HepG2 (cell line): ENCODE results near the gene HCN4. TPM values are rescaled to one million over a fixed set of nuclear protein-coding genes. Genes with fewer than 3 reads are reported as not detected.
A peak's percentile ranks its signal among the peaks of the same experiment; 100 is the strongest.

ENCODE experiments used
- ATAC-seq: fragments of 200-7000 bp; cut with Tn5 transposase; 3 replicates; pipeline ENCODE4 v1.9.1; 2020; ENCODE audit warnings: mild to moderate bottlenecking, moderate library complexity
- BruUV-seq: library from RNA; stranded (reverse); fragments of 400-500 nt; replicated peaks from 2 replicates; lab custom pipeline; 2021; lab: Mats Ljungman, UMichigan
- CTCF ChIA-PET: fragments of 300-600 bp; formaldehyde crosslinking; extraction: SDS; loops from one replicate; lab custom pipeline; 2021; ENCODE audit warnings: low total read pairs, inconsistent platforms, low intra/inter-chr PET ratio; lab: Yijun Ruan, JAX
- POLR2A ChIA-PET: fragments of 350-600 bp; sonication (Branson Sonifier 250); formaldehyde crosslinking; loops from one replicate; lab custom pipeline; 2020; ENCODE audit warnings: antibody characterized with exemption, inconsistent platforms; lab: Yijun Ruan, JAX
- DNase-seq: peaks from one replicate; pipeline ENCODE4 v3.0.0-alpha.2; 2015; ENCODE audit warnings: low spot score
- FAIRE-seq: peaks from 3 replicates; lab custom pipeline; 2011; peaks lifted over from hg19 to GRCh38; lab: Jason Lieb, UNC
- H2AFZ ChIP-seq: one replicate; pipeline ENCODE4 v1.6.1; 2011; ENCODE audit warnings: low read length, inconsistent platforms
- H3K27ac ChIP-seq: fragments of 300-600 bp; 3 replicates; pipeline ENCODE4 v1.8.0; 2011; ENCODE audit warnings: mixed run types, mild to moderate bottlenecking, mixed read lengths, low read length, inconsistent platforms; ENCODE audit not compliant: insufficient read depth; ENCODE audit errors: extremely low read length
- H3K27me3 ChIP-seq, 2 experiments: fragments of 200-600 bp in 1 of 2; 2 replicates in 1 of 2; 3 replicates in 1 of 2; pipeline versions ENCODE4 v1.6.0 to v1.8.0; 2011; ENCODE audit warnings: low read length in 2 of 2, mild to moderate bottlenecking in 2 of 2, moderate library complexity in 2 of 2, inconsistent platforms in 1 of 2; ENCODE audit not compliant: insufficient read depth in 2 of 2, control insufficient read depth in 1 of 2
- H3K36me3 ChIP-seq, 2 experiments: fragments of 200-600 bp in 1 of 2; replicated peaks in 1 of 2; 2 replicates in 1 of 2; 3 replicates in 1 of 2; pipeline versions ENCODE4 v1.5.1 to v1.8.0; 2011; ENCODE audit warnings: low read length in 2 of 2, inconsistent platforms in 1 of 2; ENCODE audit not compliant: insufficient read depth in 2 of 2, control insufficient read depth in 1 of 2
- H3K4me1 ChIP-seq: 2 replicates; pipeline ENCODE4 v1.5.1; 2012; ENCODE audit warnings: low read length, inconsistent platforms; ENCODE audit not compliant: insufficient read depth
- H3K4me2 ChIP-seq: 2 replicates; pipeline ENCODE4 v1.6.0; 2011; ENCODE audit warnings: low read depth, low read length, inconsistent platforms
- H3K4me3 ChIP-seq, 3 experiments: fragments of 200-600 bp in 1 of 3; sonication (generic), shearing (Covaris generic) in 1 of 3; replicated peaks in 1 of 3; 2 replicates each; pipeline ENCODE4 v1.5.1; 2011 to 2016; ENCODE audit warnings: low read length in 3 of 3, inconsistent platforms in 2 of 3, low read depth in 2 of 3, mild to moderate bottlenecking in 2 of 3, control low read depth in 1 of 3, mixed read lengths in 1 of 3; ENCODE audit not compliant: insufficient read depth in 1 of 3
- H3K79me2 ChIP-seq: one replicate; pipeline ENCODE4 v1.6.1; 2011; ENCODE audit warnings: low read length, inconsistent platforms; ENCODE audit not compliant: insufficient read depth
- H3K9ac ChIP-seq: 2 replicates; pipeline ENCODE4 v1.6.0; 2011; ENCODE audit warnings: mild to moderate bottlenecking, low read depth, low read length, inconsistent platforms; ENCODE audit not compliant: insufficient read depth
- H3K9me3 ChIP-seq: 2 replicates; pipeline ENCODE4 v1.5.1; 2012; ENCODE audit warnings: mild to moderate bottlenecking, low read length
- H4K20me1 ChIP-seq: 2 replicates; pipeline ENCODE4 v1.6.0; 2011; ENCODE audit warnings: inconsistent platforms, mild to moderate bottlenecking, low read length, moderate library complexity; ENCODE audit not compliant: insufficient read depth
- ARID5B ChIP-seq: IDR thresholded peaks from 2 replicates; pipeline ENCODE4 v1.4.0; 2020; ENCODE audit warnings: mild to moderate bottlenecking, missing genetic modification reagents
- CTCF ChIP-seq: sonication (generic); formaldehyde crosslinking; IDR thresholded peaks from 2 replicates; pipeline ENCODE4 v1.5.0; 2020; ENCODE audit warnings: mild to moderate bottlenecking, missing genetic modification reagents, moderate library complexity
- MZF1 ChIP-seq: sonication (generic); formaldehyde crosslinking; IDR thresholded peaks from 2 replicates; pipeline ENCODE4 v1.8.1; 2023; ENCODE audit warnings: mild to moderate bottlenecking, missing genetic modification reagents, borderline replicate concordance
- RAD21 ChIP-seq: fragments of 450-650 bp; formaldehyde crosslinking; IDR thresholded peaks from 2 replicates; pipeline ENCODE4 v1.5.0; 2020; ENCODE audit warnings: mild to moderate bottlenecking
- RARG ChIP-seq: sonication (generic); formaldehyde crosslinking; IDR thresholded peaks from 2 replicates; pipeline ENCODE4 v1.4.0; 2020; ENCODE audit warnings: low read depth, mild to moderate bottlenecking, missing genetic modification reagents
- SIX1 ChIP-seq: sonication (generic); formaldehyde crosslinking; IDR thresholded peaks from 2 replicates; pipeline ENCODE4 v1.4.0; 2020; ENCODE audit warnings: missing genetic modification reagents, borderline replicate concordance
- SMC3 ChIP-seq: IDR thresholded peaks from 2 replicates; pipeline ENCODE4 v1.6.1; 2011; ENCODE audit warnings: low read length, improper control_type of control experiment
- STAG1 ChIP-seq: sonication (generic); formaldehyde crosslinking; IDR thresholded peaks from 2 replicates; pipeline ENCODE4 v1.4.0; 2020; ENCODE audit warnings: missing genetic modification reagents
- ZNF790 ChIP-seq: sonication (generic); formaldehyde crosslinking; IDR thresholded peaks from 2 replicates; pipeline ENCODE4 v1.8.0; 2022; ENCODE audit warnings: missing genetic modification reagents, mild to moderate bottlenecking, borderline replicate concordance
- WGBS: methylation state at CpG from one replicate; pipeline ENCODE4 v1.1.6; 2017; ENCODE audit warnings: low lambda C conversion rate; 5-methylcytosine and 5-hydroxymethylcytosine counted together
- in situ Hi-C: cut with HindIII; loops from 2 replicates; pipeline ENCODE4 v1.10.0; 2017; ENCODE audit warnings: low pct_unique_long_range_greater_than_20kb; ENCODE audit not compliant: extremely low pct_ligation_motif_present
- intact Hi-C: fragments of 100-400 bp; cut with micrococcal nuclease; formaldehyde crosslinking; loops from one replicate; pipeline ENCODE4 v1.10.0; 2022; ENCODE audit not compliant: unreplicated experiment
- polyA plus RNA-seq, 8 experiments: library from polyadenylated mRNA; depleted of rRNA in 3 of 8; stranded (reverse) in 7 of 8; unstranded in 1 of 8; fragments of >200 nt; fragmentation: Illumina TruSeq in 4 of 8; extraction: Trizol in 4 of 8; gene quantifications; 2 replicates each; pipeline versions ENCODE4 v1.2.1 to v1.2.3, GENCODE V29; 2011 to 2016; ENCODE audit warnings: low read depth in 4 of 8, missing spikeins in 1 of 8, mixed read lengths in 1 of 8; ENCODE audit not compliant: insufficient read depth in 1 of 8
- total RNA-seq, 5 experiments: library from RNA; depleted of rRNA; stranded (reverse); fragments of >200 nt; fragmentation: Illumina TruSeq; extraction: Trizol; gene quantifications; 2 replicates each; pipeline ENCODE4 v1.2.3, GENCODE V29; 2016; ENCODE audit warnings: low read depth in 1 of 5
- TF ChIP-seq, protein P1 (sequence below): sonication (generic); formaldehyde crosslinking; IDR thresholded peaks from 2 replicates; pipeline ENCODE4 v1.4.0; 2020; ENCODE audit warnings: mild to moderate bottlenecking, missing genetic modification reagents
- TF ChIP-seq, protein P2 (sequence below): sonication (generic); formaldehyde crosslinking; IDR thresholded peaks from 2 replicates; pipeline ENCODE4 v1.8.1; 2023; ENCODE audit warnings: mild to moderate bottlenecking, missing genetic modification reagents

HCN4 gene
- total and polyA plus RNA-seq, 2 of the 13 experiments (the other 11 are each of a cell fraction or from before 2014, with no cell fraction given), result not detected

- H3K4me3 ChIP-seq, result no peak overlapping the region
- in situ Hi-C loops (no loop called here), intact Hi-C loops (loop anchor here (1.0 kb wide), 1 partner anchor 32 kb away; no protein-coding TSS in a partner anchor)
- H3K9me3 ChIP-seq, result no peaks in the 10 kb centered on the region
- H3K4me1 ChIP-seq, result peaks cover 20% of the 10 kb centered on the region
- CTCF ChIA-PET, result interaction anchor here (0.8 to 3.1 kb wide), 3 partner anchors 29 to 551 kb away, joined by 3 to 32 read pairs (median 3); no protein-coding TSS in a partner anchor
- FAIRE-seq, result peak; percentile 81
- H3K79me2 ChIP-seq, result no peaks in the 10 kb centered on the region
- H3K27ac ChIP-seq, result no peak overlapping the region
- POLR2A ChIA-PET, result no interaction called here
- no peak overlapping the region for H3K9ac ChIP-seq
- no peak overlapping the region for H2AFZ ChIP-seq
- no peaks in the 10 kb centered on the region for H3K27me3 ChIP-seq
- H4K20me1 ChIP-seq, result no peaks in the 10 kb centered on the region
- H3K4me2 ChIP-seq, result no peak overlapping the region
- ATAC-seq, result peak; percentile 82
- peak; percentile 42 for DNase-seq
- WGBS, result 46% methylated on average over 5 of the region's 5 CpGs
- TF ChIP-seq SIX1, result peak; percentile 66; the same call in 1 of the 2 replicates
- no peak for TF ChIP-seq ZNF790 (CRISPR knock-in tag)
- TF ChIP-seq MZF1 (CRISPR knock-in tag), result no peak
- TF ChIP-seq RARG (CRISPR knock-in tag), result no peak
- TF ChIP-seq, protein P1, sequence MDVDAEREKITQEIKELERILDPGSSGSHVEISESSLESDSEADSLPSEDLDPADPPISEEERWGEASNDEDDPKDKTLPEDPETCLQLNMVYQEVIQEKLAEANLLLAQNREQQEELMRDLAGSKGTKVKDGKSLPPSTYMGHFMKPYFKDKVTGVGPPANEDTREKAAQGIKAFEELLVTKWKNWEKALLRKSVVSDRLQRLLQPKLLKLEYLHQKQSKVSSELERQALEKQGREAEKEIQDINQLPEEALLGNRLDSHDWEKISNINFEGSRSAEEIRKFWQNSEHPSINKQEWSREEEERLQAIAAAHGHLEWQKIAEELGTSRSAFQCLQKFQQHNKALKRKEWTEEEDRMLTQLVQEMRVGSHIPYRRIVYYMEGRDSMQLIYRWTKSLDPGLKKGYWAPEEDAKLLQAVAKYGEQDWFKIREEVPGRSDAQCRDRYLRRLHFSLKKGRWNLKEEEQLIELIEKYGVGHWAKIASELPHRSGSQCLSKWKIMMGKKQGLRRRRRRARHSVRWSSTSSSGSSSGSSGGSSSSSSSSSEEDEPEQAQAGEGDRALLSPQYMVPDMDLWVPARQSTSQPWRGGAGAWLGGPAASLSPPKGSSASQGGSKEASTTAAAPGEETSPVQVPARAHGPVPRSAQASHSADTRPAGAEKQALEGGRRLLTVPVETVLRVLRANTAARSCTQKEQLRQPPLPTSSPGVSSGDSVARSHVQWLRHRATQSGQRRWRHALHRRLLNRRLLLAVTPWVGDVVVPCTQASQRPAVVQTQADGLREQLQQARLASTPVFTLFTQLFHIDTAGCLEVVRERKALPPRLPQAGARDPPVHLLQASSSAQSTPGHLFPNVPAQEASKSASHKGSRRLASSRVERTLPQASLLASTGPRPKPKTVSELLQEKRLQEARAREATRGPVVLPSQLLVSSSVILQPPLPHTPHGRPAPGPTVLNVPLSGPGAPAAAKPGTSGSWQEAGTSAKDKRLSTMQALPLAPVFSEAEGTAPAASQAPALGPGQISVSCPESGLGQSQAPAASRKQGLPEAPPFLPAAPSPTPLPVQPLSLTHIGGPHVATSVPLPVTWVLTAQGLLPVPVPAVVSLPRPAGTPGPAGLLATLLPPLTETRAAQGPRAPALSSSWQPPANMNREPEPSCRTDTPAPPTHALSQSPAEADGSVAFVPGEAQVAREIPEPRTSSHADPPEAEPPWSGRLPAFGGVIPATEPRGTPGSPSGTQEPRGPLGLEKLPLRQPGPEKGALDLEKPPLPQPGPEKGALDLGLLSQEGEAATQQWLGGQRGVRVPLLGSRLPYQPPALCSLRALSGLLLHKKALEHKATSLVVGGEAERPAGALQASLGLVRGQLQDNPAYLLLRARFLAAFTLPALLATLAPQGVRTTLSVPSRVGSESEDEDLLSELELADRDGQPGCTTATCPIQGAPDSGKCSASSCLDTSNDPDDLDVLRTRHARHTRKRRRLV (CRISPR knock-in tag), result no peak
- TF ChIP-seq, protein P2, sequence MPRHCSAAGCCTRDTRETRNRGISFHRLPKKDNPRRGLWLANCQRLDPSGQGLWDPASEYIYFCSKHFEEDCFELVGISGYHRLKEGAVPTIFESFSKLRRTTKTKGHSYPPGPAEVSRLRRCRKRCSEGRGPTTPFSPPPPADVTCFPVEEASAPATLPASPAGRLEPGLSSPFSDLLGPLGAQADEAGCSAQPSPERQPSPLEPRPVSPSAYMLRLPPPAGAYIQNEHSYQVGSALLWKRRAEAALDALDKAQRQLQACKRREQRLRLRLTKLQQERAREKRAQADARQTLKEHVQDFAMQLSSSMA, result no peak
- peak; percentile 77 for TF ChIP-seq CTCF (CRISPR knock-in tag)
- TF ChIP-seq STAG1 (CRISPR knock-in tag), result peak; percentile 68
- peak; percentile 77 for TF ChIP-seq SMC3
- 0 out of 2 replicates have a peak, but pooled peaks have one; percentile 28 for TF ChIP-seq RAD21
- no peak for TF ChIP-seq ARID5B (CRISPR knock-in tag)
- H3K36me3 ChIP-seq, result no peaks in the 10 kb centered on the region; a peak in 1 of 5 replicates
- no TSS peak for BruUV-seq
Measured at GRCh38 chr15:73273181-73274002, 95.4 kb downstream of the HCN4 start.
